ENCODE results near the gene DNAJC5.
"Not testable (repeated sequence)": the region's sequence is repeated elsewhere in the genome, so short reads cannot be mapped to it uniquely, and the experiment has no call there.

The DNAJC5 gene

DNA sequence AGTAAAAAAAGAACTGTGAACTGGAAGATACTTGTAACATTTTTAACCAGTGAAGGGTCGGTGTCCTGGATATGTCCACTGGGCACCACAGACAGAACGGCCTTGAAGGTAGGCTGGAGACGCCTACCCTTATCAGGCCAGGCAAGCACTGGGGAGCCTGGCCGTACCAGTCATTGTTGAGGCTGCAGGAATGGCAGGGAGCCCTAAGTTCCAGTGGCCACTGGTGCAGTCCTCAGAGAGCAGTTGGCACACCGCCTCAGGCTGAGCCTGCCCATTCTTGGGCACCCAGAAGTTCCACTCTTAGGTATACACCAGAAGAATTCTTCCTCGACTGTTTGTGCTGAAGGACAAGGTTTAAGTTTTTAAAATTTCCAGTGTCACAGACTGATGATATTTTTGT, 20.5 kb downstream of the DNAJC5 start:
- DNase-seq, result no peak

DNA sequence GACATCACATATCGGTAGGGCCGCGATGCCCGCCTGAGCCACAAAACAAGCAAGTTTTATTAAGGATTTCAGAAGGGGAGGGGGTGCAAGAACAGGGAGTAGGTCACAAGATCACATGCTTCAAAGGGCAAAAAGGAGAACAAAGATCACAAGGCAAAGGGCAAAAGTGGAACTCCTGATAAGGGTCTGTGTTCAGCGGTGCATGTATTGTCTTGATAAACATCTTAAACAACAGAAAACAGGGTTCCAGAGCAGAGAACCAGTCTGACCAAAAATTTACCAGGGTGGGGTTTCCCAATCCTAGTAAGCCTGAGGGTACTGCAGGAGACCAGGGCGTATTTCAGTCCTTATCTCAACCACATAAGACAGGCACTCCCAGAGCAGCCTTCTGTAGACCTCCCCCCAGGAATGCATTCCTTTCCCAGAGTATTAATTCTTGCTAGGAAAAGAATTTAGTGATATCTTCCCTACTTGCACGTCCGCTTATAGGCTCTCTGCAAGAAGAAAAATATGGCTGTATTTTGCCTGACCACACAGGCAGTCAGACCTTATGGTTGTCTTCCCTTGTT, 21.5 kb downstream of the DNAJC5 start:
- DNase-seq, result not testable (repeated sequence)

DNA sequence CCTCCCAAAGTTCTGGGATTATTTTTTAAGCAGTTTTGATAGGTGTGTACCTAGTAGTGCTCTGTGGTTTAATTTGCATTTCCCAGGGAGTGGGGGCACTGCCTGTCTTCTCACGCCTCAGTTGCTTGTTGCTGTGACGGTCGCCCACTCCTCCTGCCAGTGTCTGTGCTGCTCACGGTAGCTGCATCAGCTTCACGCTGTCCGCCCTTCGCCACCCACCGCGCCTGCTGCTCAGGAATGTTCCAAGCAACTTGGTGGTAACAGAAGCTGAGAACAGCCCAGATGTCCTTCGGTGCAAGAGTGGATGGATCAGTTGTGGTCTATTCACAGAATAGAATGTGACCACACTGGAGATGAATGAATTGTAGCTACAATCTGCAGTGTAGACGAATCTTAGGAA, 22.9 kb downstream of the DNAJC5 start:
- DNase-seq, result no peak

- DNase-seq, result no peak
Observed at GRCh38 chr20:63919130-63919529, 24.2 kb downstream of the DNAJC5 start.

DNA sequence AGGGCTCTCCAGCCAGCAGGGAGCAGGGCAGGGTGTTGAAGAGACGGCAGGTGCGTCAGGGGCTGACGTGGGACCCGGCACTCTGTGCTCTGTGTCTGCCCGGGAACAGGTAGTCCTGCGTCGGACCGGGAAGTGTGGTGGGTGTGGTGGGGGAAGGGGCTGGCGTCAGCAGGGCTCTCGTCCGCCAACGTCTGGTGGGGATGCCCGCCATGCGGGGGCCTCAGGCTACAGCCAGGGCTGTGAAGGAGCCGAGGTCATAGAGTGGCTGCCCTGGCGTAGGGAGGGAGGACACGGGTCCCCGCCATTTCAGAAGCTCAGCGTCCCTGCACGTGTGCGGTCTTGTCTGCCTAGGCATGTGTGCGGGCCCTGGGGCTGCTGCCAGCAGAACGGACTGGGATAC, 25.3 kb downstream of the DNAJC5 start:
- no peak for DNase-seq

DNA sequence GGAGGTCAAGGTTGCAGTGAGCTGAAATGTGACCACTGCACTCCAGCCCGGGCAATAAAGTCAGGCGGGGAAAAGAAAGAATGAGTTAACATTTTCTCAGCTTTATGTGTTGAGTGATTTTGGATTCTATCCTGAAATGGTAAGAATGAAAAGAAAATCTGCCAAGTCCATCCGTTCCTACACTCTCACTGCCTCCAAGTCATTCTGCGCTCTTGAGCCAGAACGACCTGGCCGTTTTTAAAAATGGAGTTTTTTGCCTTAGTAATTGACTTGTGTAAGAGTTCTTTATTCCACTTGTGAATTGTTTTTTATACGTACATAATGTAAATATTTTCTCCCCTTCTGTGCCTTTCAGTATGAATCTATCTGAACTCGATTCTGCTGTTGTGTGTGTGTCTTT, 28.7 kb downstream of the DNAJC5 start:
- DNase-seq, result no peak

DNA sequence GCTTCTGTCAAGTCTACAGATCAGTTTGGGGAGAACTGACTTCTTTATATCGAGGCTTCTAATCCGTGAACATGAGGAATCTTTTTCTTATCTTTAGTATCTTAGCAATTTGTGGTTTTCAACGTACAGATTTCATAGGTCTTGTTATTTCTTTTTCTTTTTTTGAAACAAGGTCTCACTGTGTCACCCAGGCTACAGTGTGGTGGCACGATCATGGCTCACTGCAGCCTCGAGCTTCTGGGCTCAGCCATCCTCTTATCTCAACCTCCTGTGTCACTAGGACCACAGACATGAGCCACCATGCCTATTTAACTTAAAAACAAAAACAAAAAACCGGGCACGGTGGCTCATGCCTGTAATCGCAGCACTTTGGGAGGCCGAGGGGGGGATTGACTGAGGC, 29.3 kb downstream of the DNAJC5 start:
- DNase-seq, result no peak

- DNase-seq, result no peak
Observed at GRCh38 chr20:63926298-63926697, 31.4 kb downstream of the DNAJC5 start.

DNA sequence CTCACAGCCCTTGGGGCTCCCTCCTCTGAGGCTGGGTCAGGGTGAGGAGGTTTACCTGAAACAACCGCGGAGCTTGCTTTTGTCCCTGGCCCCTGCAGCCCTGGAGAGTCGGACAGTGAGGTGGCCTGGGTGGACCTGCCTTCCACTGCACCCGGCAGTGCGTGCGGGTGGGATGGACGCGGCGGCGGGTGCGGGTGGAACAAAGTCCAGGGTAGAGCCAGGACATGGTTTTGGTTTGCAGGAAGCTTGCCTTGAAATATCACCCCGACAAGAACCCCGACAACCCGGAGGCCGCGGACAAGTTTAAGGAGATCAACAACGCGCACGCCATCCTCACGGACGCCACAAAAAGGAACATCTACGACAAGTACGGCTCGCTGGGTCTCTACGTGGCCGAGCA, 34.1 kb downstream of the DNAJC5 start:
- DNase-seq, result no peak

DNA sequence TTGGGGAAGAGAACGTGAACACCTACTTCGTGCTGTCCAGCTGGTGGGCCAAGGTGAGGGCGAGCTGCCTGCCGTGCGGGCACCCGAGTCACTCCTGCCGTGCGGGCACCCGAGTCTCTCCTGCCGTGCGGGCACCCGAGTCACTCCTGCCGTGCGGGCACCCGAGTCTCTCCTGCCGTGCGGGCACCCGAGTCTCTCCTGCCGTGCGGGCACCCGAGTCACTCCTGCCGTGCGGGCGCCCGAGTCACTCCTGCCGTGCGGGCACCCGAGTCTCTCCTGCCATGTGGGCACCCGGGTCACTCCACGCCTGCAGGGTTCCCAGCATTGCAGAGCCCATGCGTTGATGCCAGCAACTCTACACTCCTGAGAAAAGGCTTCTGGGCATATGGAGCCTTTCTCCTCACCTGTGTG, 34.6 kb downstream of the DNAJC5 start:
- not testable (repeated sequence) for DNase-seq

GRCh38 chr20:63930971-63931553, 36.1 kb downstream of the DNAJC5 start:
- no peak for DNase-seq

DNA sequence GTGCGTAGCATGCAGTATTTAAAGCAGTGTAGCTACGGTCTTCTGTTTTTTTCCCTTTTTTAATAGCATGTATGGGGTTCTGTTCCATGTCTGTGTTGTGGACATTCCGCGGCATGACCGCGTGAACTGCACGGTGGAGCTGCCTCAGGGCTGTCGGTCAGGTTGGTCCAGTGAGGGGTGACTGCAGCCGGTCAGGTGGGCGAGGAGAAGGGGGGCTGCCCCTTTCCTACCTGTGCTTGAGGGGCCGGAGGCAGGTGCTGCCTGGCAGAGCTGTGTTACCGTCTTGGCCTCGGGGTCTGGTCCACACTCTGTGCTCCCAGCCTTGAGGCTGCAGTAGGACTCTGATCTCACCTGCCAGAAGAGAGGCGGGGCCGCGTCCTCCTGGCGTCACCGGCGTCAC, 36.8 kb downstream of the DNAJC5 start:
- DNase-seq, result no peak

- no peak for DNase-seq
Observed at GRCh38 chr20:63932606-63933160, 37.8 kb downstream of the DNAJC5 start.

DNA sequence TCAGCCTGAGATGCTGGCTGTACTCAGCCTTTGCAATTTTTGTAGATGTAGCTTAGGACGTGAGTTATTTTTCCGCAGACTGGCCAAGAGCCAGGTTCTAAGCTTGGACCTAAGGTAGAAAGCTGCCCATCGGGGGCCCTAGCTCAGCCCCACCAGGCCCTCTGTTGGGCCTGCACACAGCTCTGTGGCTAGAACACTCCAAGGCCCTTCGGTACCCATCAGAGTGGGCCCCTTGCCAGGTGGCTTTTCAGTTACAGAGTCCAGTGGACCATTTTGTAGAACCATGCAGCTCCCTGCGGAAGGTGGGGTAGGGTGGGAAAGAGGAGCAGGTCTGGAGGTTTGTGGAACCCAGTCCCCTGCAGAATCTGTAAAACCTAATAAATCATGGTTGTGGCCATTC, 38.7 kb downstream of the DNAJC5 start:
- no peak for DNase-seq

GRCh38 chr20:63934271-63935068, 39.5 kb downstream of the DNAJC5 start:
- no peak for DNase-seq

GRCh38 chr20:63935447-63935846, 40.5 kb downstream of the DNAJC5 start:
- no peak for DNase-seq

DNA sequence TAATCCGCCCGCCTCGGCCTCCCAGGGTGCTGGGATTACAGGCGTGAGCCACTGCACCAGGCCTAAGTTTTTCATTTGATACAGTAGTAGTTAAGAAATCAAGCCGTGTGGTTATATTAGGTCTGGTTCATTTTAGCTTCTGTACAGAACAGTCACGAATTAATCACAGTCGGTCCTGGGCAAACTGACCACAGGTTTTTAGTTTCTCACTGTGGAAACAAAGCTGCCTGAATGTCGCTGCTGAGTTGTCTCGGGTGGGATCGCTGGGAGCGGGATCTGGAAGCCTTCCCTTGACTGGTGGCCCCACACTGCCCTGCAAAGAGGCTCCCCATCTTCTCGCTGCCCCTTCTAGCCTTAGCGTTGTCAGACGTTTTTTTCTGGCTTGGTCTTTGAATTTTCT, 42.7 kb downstream of the DNAJC5 start:
- DNase-seq, result no peak

DNA sequence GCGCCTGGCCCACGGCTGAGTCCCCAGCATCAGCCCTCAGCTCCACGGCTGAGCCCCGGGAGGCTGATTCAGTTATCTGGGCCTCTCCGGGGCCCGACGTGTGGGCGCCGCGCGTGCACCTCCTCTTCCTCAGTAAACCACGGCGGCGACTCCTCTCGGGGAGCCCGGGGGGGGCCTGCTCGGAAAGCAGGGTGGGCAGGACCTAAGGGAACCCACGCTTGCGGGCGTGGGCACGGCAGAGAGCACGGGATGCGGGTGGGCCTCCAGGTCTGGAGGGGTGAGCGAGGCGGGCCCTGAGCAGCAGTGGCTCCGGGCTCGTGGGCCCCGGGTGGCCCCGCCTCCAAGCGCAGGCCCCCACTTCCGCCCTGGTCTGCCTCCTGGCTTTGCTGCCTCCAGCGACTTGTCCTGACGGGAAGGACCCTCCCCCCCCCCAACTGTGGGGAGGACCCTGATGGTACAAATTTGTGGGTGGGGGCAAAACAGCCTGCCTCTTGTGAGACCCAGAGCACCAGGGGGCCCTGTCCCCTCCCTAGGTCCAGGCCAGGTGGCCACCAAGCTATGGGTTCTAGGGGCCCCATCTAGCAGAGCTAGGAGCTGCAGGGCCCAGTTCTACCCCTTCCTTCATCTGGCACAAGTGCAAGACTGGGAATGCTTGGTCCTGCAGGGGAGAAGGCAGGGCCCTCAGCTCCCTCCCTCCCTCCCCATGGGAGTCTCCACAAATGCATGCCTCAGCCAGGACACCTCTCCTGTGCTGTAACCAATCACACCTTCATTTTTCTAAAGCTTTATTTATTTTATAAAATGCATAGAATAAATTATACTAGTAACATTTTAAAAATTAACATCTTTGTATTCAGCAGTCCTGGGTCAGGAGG, 44.4 kb downstream of the DNAJC5 start:
- DNase-seq, result no peak

GRCh38 chr20:63940071-63940471, 45.1 kb downstream of the DNAJC5 start:
- no peak for DNase-seq

GRCh38 chr20:63940472-63941266, 45.7 kb downstream of the DNAJC5 start:
- no peak for DNase-seq

- no peak for DNase-seq
Observed at GRCh38 chr20:63941282-63942081, 46.6 kb downstream of the DNAJC5 start.
